ENCODE data around the gene TF.

TF gene

GRCh38 chr3:133821767-133822638 lies 75.8 kb downstream of the TF start:
- Histone ChIP-seq H3K27me3 (replicated peaks; ENCODE audit: insufficient read depth, low read length) (no peaks in the 10 kb centered on the region), H3K9me3 (replicated peaks; ENCODE audit: insufficient read depth, low read length) (no peaks in the 10 kb centered on the region), H3F3A (ENCODE audit: insufficient read depth, low read length) (0 out of 2 replicates have a peak, but pooled peaks cover 3% of the 10 kb centered on the region), H3K4me3 (ENCODE audit: low read length) (no peak overlapping the region), H3K9ac (ENCODE audit: low read length) (no peak overlapping the region), H3K4me1 (ENCODE audit: low read length) (no peaks in the 10 kb centered on the region), H3K36me3 (replicated peaks; ENCODE audit: insufficient read depth, low read length) (peaks cover 22% of the 10 kb centered on the region), H4K20me1 (ENCODE audit: insufficient read depth, low read length) (no peaks in the 10 kb centered on the region), H3K4me2 (ENCODE audit: low read depth, low read length) (no peak overlapping the region), H3K27ac (ENCODE audit: low read length) (no peak overlapping the region), H3K79me2 (ENCODE audit: low read length) (no peaks in the 10 kb centered on the region), H2AFZ (ENCODE audit: low read length) (no peak overlapping the region), H3K9me2 (replicated peaks; ENCODE audit: insufficient read depth, low read length) (no peaks in the 10 kb centered on the region)
- TF ChIP-seq EZH2phosphoT487 (IDR thresholded peaks at IDR 0.05; ENCODE audit: low read length), result no peak
- peak; percentile 53 for TF ChIP-seq CTCF (IDR thresholded peaks at IDR 0.05; ENCODE audit: low read length)
- peak; percentile 34 for DNase-seq

- no peaks in the 10 kb centered on the region for H3F3A ChIP-seq (ENCODE audit: insufficient read depth, low read length)
- no peak overlapping the region for H3K4me2 ChIP-seq (ENCODE audit: low read depth, low read length)
- H3K36me3 ChIP-seq (replicated peaks; ENCODE audit: insufficient read depth, low read length), result peaks cover 12% of the 10 kb centered on the region
- DNase-seq, result no peak
- no peak overlapping the region for H3K27ac ChIP-seq (ENCODE audit: low read length)
- H3K79me2 ChIP-seq (ENCODE audit: low read length), result no peaks in the 10 kb centered on the region
- no peak overlapping the region for H3K4me3 ChIP-seq (ENCODE audit: low read length)
- no peaks in the 10 kb centered on the region for H3K27me3 ChIP-seq (replicated peaks; ENCODE audit: insufficient read depth, low read length)
- H4K20me1 ChIP-seq (ENCODE audit: insufficient read depth, low read length), result no peaks in the 10 kb centered on the region
- H3K4me1 ChIP-seq (ENCODE audit: low read length), result no peaks in the 10 kb centered on the region
- H3K9ac ChIP-seq (ENCODE audit: low read length), result no peak overlapping the region
- no peak overlapping the region for H2AFZ ChIP-seq (ENCODE audit: low read length)
- no peaks in the 10 kb centered on the region for H3K9me3 ChIP-seq (replicated peaks; ENCODE audit: insufficient read depth, low read length)
- H3K9me2 ChIP-seq (replicated peaks; ENCODE audit: insufficient read depth, low read length), result no peaks in the 10 kb centered on the region
- TF ChIP-seq EZH2 (optimal IDR thresholded peaks at IDR 0.05; ENCODE audit: low read depth, low read length), result no peak
- no peak for TF ChIP-seq EZH2phosphoT487 (IDR thresholded peaks at IDR 0.05; ENCODE audit: low read length)
- TF ChIP-seq CTCF (IDR thresholded peaks at IDR 0.05; ENCODE audit: low read length), result no peak
These were observed 78.8 kb downstream of the TF start for GRCh38 chr3:133824961-133825485.

- Histone ChIP-seq H3K9ac (ENCODE audit: low read length) (no peak overlapping the region), H3K9me3 (replicated peaks; ENCODE audit: insufficient read depth, low read length) (no peaks in the 10 kb centered on the region), H3K4me1 (ENCODE audit: low read length) (no peaks in the 10 kb centered on the region), H3K4me3 (ENCODE audit: low read length) (no peak overlapping the region), H3K4me2 (ENCODE audit: low read depth, low read length) (no peak overlapping the region), H3K79me2 (ENCODE audit: low read length) (no peaks in the 10 kb centered on the region), H3K36me3 (replicated peaks; ENCODE audit: insufficient read depth, low read length) (peaks cover under 1% of the 10 kb centered on the region; the same call in 1 of the 2 replicates), H2AFZ (ENCODE audit: low read length) (no peak overlapping the region), H3K27ac (ENCODE audit: low read length) (no peak overlapping the region), H4K20me1 (ENCODE audit: insufficient read depth, low read length) (no peaks in the 10 kb centered on the region), H3F3A (ENCODE audit: insufficient read depth, low read length) (no peaks in the 10 kb centered on the region), H3K27me3 (replicated peaks; ENCODE audit: insufficient read depth, low read length) (no peaks in the 10 kb centered on the region), H3K9me2 (replicated peaks; ENCODE audit: insufficient read depth, low read length) (no peaks in the 10 kb centered on the region)
- DNase-seq, result no peak
- TF ChIP-seq CTCF (IDR thresholded peaks at IDR 0.05; ENCODE audit: low read length) (no peak), EZH2 (optimal IDR thresholded peaks at IDR 0.05; ENCODE audit: low read depth, low read length) (no peak), EZH2phosphoT487 (IDR thresholded peaks at IDR 0.05; ENCODE audit: low read length) (no peak)
These were observed 80.0 kb downstream of the TF start for GRCh38 chr3:133825969-133826727.
